ENCODE results near the gene NOX3.

The NOX3 gene

GRCh38 chr6:155380666-155381332 lies 74.8 kb downstream of the NOX3 start:
- no peaks in the 10 kb centered on the region for H3K36me3 ChIP-seq
- TF ChIP-seq Cebpa-rat (IDR thresholded peaks at IDR 0.05): no peak
- no peaks in the 10 kb centered on the region for H3K27me3 ChIP-seq
- H3K9me3 ChIP-seq (replicated peaks in 1 of 11): peaks cover 6 to 34% (median 15%) of the 10 kb centered on the region in 11 experiments; a peak in 14 of 22 replicates
- no peaks in the 10 kb centered on the region for H4K20me1 ChIP-seq
- H3K4me2 ChIP-seq: peak overlapping the region in 2 of 11 experiments; percentile 6 to 28; a peak in 4 of 22 replicates
- peak overlapping the region in 2 of 11 experiments; percentile 19 to 24; a peak in 2 of 22 replicates for H3K27ac ChIP-seq
- H3K4me1 ChIP-seq: peaks cover 0 to 33% (median 6%) of the 10 kb centered on the region in 10 experiments; a peak in 9 of 20 replicates
- no peak overlapping the region for H3K4me3 ChIP-seq
- no peak overlapping the region for H3K9ac ChIP-seq

GRCh38 chr6:155378724-155379123 lies 76.9 kb downstream of the NOX3 start:
- Histone ChIP-seq H4K20me1 (no peaks in the 10 kb centered on the region), H3K4me3 (no peak overlapping the region), H3K4me1 (peaks cover 0 to 25% (median 6%) of the 10 kb centered on the region in 10 experiments; a peak in 9 of 20 replicates), H3K27ac (no peak overlapping the region), H3K27me3 (no peaks in the 10 kb centered on the region), H3K9ac (no peak overlapping the region), H3K4me2 (no peak overlapping the region), H3K9me3 (replicated peaks in 1 of 11) (peaks cover 0 to 13% (median 5%) of the 10 kb centered on the region in 11 experiments; a peak in 7 of 22 replicates), H3K36me3 (no peaks in the 10 kb centered on the region)
- TF ChIP-seq Cebpa-rat (IDR thresholded peaks at IDR 0.05): no peak

- no peaks in the 10 kb centered on the region for H3K27me3 ChIP-seq
- peaks cover 0 to 25% (median 6%) of the 10 kb centered on the region in 10 experiments; a peak in 9 of 20 replicates for H3K4me1 ChIP-seq
- no peaks in the 10 kb centered on the region for H4K20me1 ChIP-seq
- peaks cover 0 to 9% (median 2%) of the 10 kb centered on the region in 11 experiments; a peak in 5 of 22 replicates for H3K9me3 ChIP-seq (replicated peaks in 1 of 11)
- H3K27ac ChIP-seq: no peak overlapping the region
- no peak for TF ChIP-seq Cebpa-rat (IDR thresholded peaks at IDR 0.05)
- H3K4me2 ChIP-seq: no peak overlapping the region
- no peak overlapping the region for H3K4me3 ChIP-seq
- H3K36me3 ChIP-seq: no peaks in the 10 kb centered on the region
- no peak overlapping the region for H3K9ac ChIP-seq
Measured at GRCh38 chr6:155378276-155378675, 77.4 kb downstream of the NOX3 start.

GRCh38 chr6:155377061-155377460 lies 78.6 kb downstream of the NOX3 start:
- peaks cover 0 to 18% (median 6%) of the 10 kb centered on the region in 10 experiments; a peak in 9 of 20 replicates for H3K4me1 ChIP-seq
- no peak for TF ChIP-seq Cebpa-rat (IDR thresholded peaks at IDR 0.05)
- no peak overlapping the region for H3K27ac ChIP-seq
- no peaks in the 10 kb centered on the region for H3K27me3 ChIP-seq
- no peaks in the 10 kb centered on the region for H4K20me1 ChIP-seq
- H3K4me2 ChIP-seq: no peak overlapping the region
- no peaks in the 10 kb centered on the region for H3K36me3 ChIP-seq
- no peak overlapping the region for H3K4me3 ChIP-seq
- H3K9me3 ChIP-seq (replicated peaks in 1 of 11): peaks cover 0 to 5% (median 0%) of the 10 kb centered on the region in 11 experiments; a peak in 1 of 22 replicates
- no peak overlapping the region for H3K9ac ChIP-seq

GRCh38 chr6:155375801-155376200 lies 79.8 kb downstream of the NOX3 start:
- no peak for TF ChIP-seq Cebpa-rat (IDR thresholded peaks at IDR 0.05)
- Histone ChIP-seq H3K4me2 (no peak overlapping the region), H3K27ac (no peak overlapping the region)

GRCh38 chr6:155374681-155375080 lies 81.0 kb downstream of the NOX3 start:
- no peak overlapping the region for H3K27ac ChIP-seq
- no peak overlapping the region for H3K4me3 ChIP-seq
- TF ChIP-seq Cebpa-rat (IDR thresholded peaks at IDR 0.05): no peak
- no peak overlapping the region for H3K4me2 ChIP-seq
- no peaks in the 10 kb centered on the region for H3K36me3 ChIP-seq
- no peaks in the 10 kb centered on the region for H4K20me1 ChIP-seq
- H3K4me1 ChIP-seq: no peaks in the 10 kb centered on the region
- no peak overlapping the region for H3K9ac ChIP-seq
- H3K9me3 ChIP-seq (replicated peaks in 1 of 11): peaks cover 0 to 5% (median 0%) of the 10 kb centered on the region in 11 experiments; a peak in 1 of 22 replicates
- H3K27me3 ChIP-seq: no peaks in the 10 kb centered on the region

More at GRCh38 chr6:155375801-155376200, 79.8 kb downstream of the NOX3 start:
- Histone ChIP-seq H3K27me3 (no peaks in the 10 kb centered on the region), H3K4me3 (no peak overlapping the region), H3K9me3 (replicated peaks in 1 of 11) (peaks cover 0 to 5% (median 0%) of the 10 kb centered on the region in 11 experiments; a peak in 1 of 22 replicates), H4K20me1 (no peaks in the 10 kb centered on the region), H3K36me3 (no peaks in the 10 kb centered on the region), H3K9ac (no peak overlapping the region), H3K4me1 (peaks cover 0 to 5% (median 2%) of the 10 kb centered on the region in 10 experiments; a peak in 5 of 20 replicates)

GRCh38 chr6:155373276-155373675 lies 82.4 kb downstream of the NOX3 start:
- no peak overlapping the region for H3K4me3 ChIP-seq
- no peaks in the 10 kb centered on the region for H3K4me1 ChIP-seq
- no peak overlapping the region for H3K27ac ChIP-seq
- H3K27me3 ChIP-seq: no peaks in the 10 kb centered on the region
- no peak for TF ChIP-seq Cebpa-rat (IDR thresholded peaks at IDR 0.05)
- no peak overlapping the region for H3K9ac ChIP-seq
- no peaks in the 10 kb centered on the region for H3K36me3 ChIP-seq
- no peak overlapping the region for H3K4me2 ChIP-seq
- no peaks in the 10 kb centered on the region for H4K20me1 ChIP-seq
- H3K9me3 ChIP-seq (replicated peaks in 1 of 11): peaks cover 0 to 5% (median 0%) of the 10 kb centered on the region in 11 experiments; a peak in 1 of 22 replicates

- Histone ChIP-seq H3K4me2 (no peak overlapping the region), H3K27me3 (no peaks in the 10 kb centered on the region), H3K9me3 (replicated peaks in 1 of 11) (no peaks in the 10 kb centered on the region), H3K4me3 (no peak overlapping the region), H3K36me3 (no peaks in the 10 kb centered on the region), H4K20me1 (no peaks in the 10 kb centered on the region), H3K4me1 (no peaks in the 10 kb centered on the region), H3K27ac (no peak overlapping the region), H3K9ac (no peak overlapping the region)
- TF ChIP-seq Cebpa-rat (IDR thresholded peaks at IDR 0.05): no peak
Measured at GRCh38 chr6:155372256-155372655, 83.4 kb downstream of the NOX3 start.

GRCh38 chr6:155371230-155371629 lies 84.4 kb downstream of the NOX3 start:
- H3K27ac ChIP-seq: no peak overlapping the region
- no peaks in the 10 kb centered on the region for H3K27me3 ChIP-seq
- H3K4me3 ChIP-seq: no peak overlapping the region
- no peaks in the 10 kb centered on the region for H3K4me1 ChIP-seq
- no peaks in the 10 kb centered on the region for H4K20me1 ChIP-seq
- no peak for TF ChIP-seq Cebpa-rat (IDR thresholded peaks at IDR 0.05)
- H3K9ac ChIP-seq: no peak overlapping the region
- H3K9me3 ChIP-seq (replicated peaks in 1 of 11): peaks cover 0 to 3% (median 0%) of the 10 kb centered on the region in 11 experiments; a peak in 1 of 22 replicates
- no peak overlapping the region for H3K4me2 ChIP-seq
- no peaks in the 10 kb centered on the region for H3K36me3 ChIP-seq

GRCh38 chr6:155366325-155366724 lies 89.3 kb downstream of the NOX3 start:
- Histone ChIP-seq H3K27me3 (no peaks in the 10 kb centered on the region), H3K27ac (no peak overlapping the region), H3K4me2 (no peak overlapping the region), H3K9me3 (replicated peaks in 1 of 11) (peaks cover 12 to 20% (median 16%) of the 10 kb centered on the region in 11 experiments), H3K4me1 (no peaks in the 10 kb centered on the region), H3K9ac (no peak overlapping the region), H4K20me1 (no peaks in the 10 kb centered on the region), H3K4me3 (no peak overlapping the region), H3K36me3 (no peaks in the 10 kb centered on the region)
- TF ChIP-seq Cebpa-rat (IDR thresholded peaks at IDR 0.05): no peak

All from BLaER1 treated with 17β-estradiol and CSF1 and Interleukin-3, amounts not matched to agents 10 nM and 100 nM (cell line).